ENCODE results near the gene IRF3. TPM values are rescaled to one million over a fixed set of nuclear protein-coding genes. Genes with fewer than 3 reads are reported as not detected.

Gene IRF3
- total RNA-seq = 149 and 156 TPM in 2 replicates

- peak within 1 kb of the TSS; percentile 98 for H3K4me3 Mint-ChIP-seq
These were observed at the start of gene IRF3, which contains the start of gene BCL2L12 for GRCh38 chr19:49665351-49666119. Gene IRF3 (minus strand): TSS chr19:49665857. CDS start chr19:49664838, 1,019 bp downstream. Gene BCL2L12 (plus strand): TSS chr19:49665933. CDS start chr19:49666693, 760 bp downstream.

GRCh38 chr19:49713236-49713845 is 47.7 kb upstream of the IRF3 start:
- no peak overlapping the region for H3K4me3 Mint-ChIP-seq
- no peak for DNase-seq (ENCODE audit: low spot score)
- intact Hi-C loops (cut with micrococcal nuclease) = no loop called here
- H3K36me3 Mint-ChIP-seq (ENCODE audit: low read depth) = peaks cover 5% of the 10 kb centered on the region
- no peak overlapping the region for H3K27ac Mint-ChIP-seq
- peaks cover 7% of the 10 kb centered on the region for H3K4me1 Mint-ChIP-seq (ENCODE audit: low read depth)
- H3K27me3 Mint-ChIP-seq (ENCODE audit: insufficient read depth) = no peaks in the 10 kb centered on the region
- H3K9me3 Mint-ChIP-seq = no peaks in the 10 kb centered on the region

More at GRCh38 chr19:49665351-49666119, at the start of gene IRF3, which contains the start of gene BCL2L12:
- H3K9me3 Mint-ChIP-seq = no peaks in the 10 kb centered on the region
- peaks cover 32% of the 10 kb centered on the region for H3K4me1 Mint-ChIP-seq (ENCODE audit: low read depth)
- peak; percentile 98 for DNase-seq (ENCODE audit: low spot score)
- no peaks in the 10 kb centered on the region for H3K27me3 Mint-ChIP-seq (ENCODE audit: insufficient read depth)
- peak within 1 kb of the TSS; percentile 93 for H3K27ac Mint-ChIP-seq
- H3K36me3 Mint-ChIP-seq (ENCODE audit: low read depth) = peaks cover 23% of the 10 kb centered on the region
- intact Hi-C loops (cut with micrococcal nuclease) = loop anchor here (1.0 kb wide), 3 partner anchors 11 to 72 kb away; partner anchors contain the start of gene SCAF1

- Mint-ChIP-seq H3K36me3 (ENCODE audit: low read depth) (peaks cover 1% of the 10 kb centered on the region), H3K27me3 (ENCODE audit: insufficient read depth) (no peaks in the 10 kb centered on the region), H3K4me1 (ENCODE audit: low read depth) (peaks cover 3% of the 10 kb centered on the region), H3K4me3 (no peak overlapping the region), H3K9me3 (no peaks in the 10 kb centered on the region), H3K27ac (no peak overlapping the region)
- intact Hi-C loops (cut with micrococcal nuclease) = no loop called here
- no peak for DNase-seq (ENCODE audit: low spot score)
These were observed 46.8 kb upstream of the IRF3 start for GRCh38 chr19:49712397-49712859.

GRCh38 chr19:49710372-49710951 is 44.8 kb upstream of the IRF3 start:
- intact Hi-C loops (cut with micrococcal nuclease) = no loop called here
- Mint-ChIP-seq H3K9me3 (no peaks in the 10 kb centered on the region), H3K27ac (no peak overlapping the region), H3K27me3 (ENCODE audit: insufficient read depth) (peaks cover 1% of the 10 kb centered on the region), H3K4me1 (ENCODE audit: low read depth) (no peaks in the 10 kb centered on the region), H3K36me3 (ENCODE audit: low read depth) (no peaks in the 10 kb centered on the region), H3K4me3 (no peak overlapping the region)
- no peak for DNase-seq (ENCODE audit: low spot score)

- no peaks in the 10 kb centered on the region for H3K36me3 Mint-ChIP-seq (ENCODE audit: low read depth)
- H3K4me3 Mint-ChIP-seq = no peak overlapping the region
- no peak overlapping the region for H3K27ac Mint-ChIP-seq
- intact Hi-C loops (cut with micrococcal nuclease) = no loop called here
- no peaks in the 10 kb centered on the region for H3K4me1 Mint-ChIP-seq (ENCODE audit: low read depth)
- peaks cover 4% of the 10 kb centered on the region for H3K27me3 Mint-ChIP-seq (ENCODE audit: insufficient read depth)
- no peaks in the 10 kb centered on the region for H3K9me3 Mint-ChIP-seq
- no peak for DNase-seq (ENCODE audit: low spot score)
These were observed 40.3 kb upstream of the IRF3 start for GRCh38 chr19:49705919-49706318.

GRCh38 chr19:49704888-49705642 is 39.4 kb upstream of the IRF3 start:
- intact Hi-C loops (cut with micrococcal nuclease) = no loop called here
- H3K27ac Mint-ChIP-seq = no peak overlapping the region
- no peaks in the 10 kb centered on the region for H3K36me3 Mint-ChIP-seq (ENCODE audit: low read depth)
- DNase-seq (ENCODE audit: low spot score) = no peak
- no peaks in the 10 kb centered on the region for H3K9me3 Mint-ChIP-seq
- H3K4me3 Mint-ChIP-seq = no peak overlapping the region
- peaks cover 6% of the 10 kb centered on the region for H3K27me3 Mint-ChIP-seq (ENCODE audit: insufficient read depth)
- no peaks in the 10 kb centered on the region for H3K4me1 Mint-ChIP-seq (ENCODE audit: low read depth)

- H3K27ac Mint-ChIP-seq = no peak overlapping the region
- intact Hi-C loops (cut with micrococcal nuclease) = no loop called here
- H3K9me3 Mint-ChIP-seq = no peaks in the 10 kb centered on the region
- H3K4me1 Mint-ChIP-seq (ENCODE audit: low read depth) = no peaks in the 10 kb centered on the region
- H3K4me3 Mint-ChIP-seq = no peak overlapping the region
- no peak for DNase-seq (ENCODE audit: low spot score)
- H3K27me3 Mint-ChIP-seq (ENCODE audit: insufficient read depth) = peaks cover 6% of the 10 kb centered on the region
- H3K36me3 Mint-ChIP-seq (ENCODE audit: low read depth) = no peaks in the 10 kb centered on the region
These were observed 35.7 kb upstream of the IRF3 start for GRCh38 chr19:49701271-49701786.

GRCh38 chr19:49700563-49700962 is 34.9 kb upstream of the IRF3 start:
- H3K9me3 Mint-ChIP-seq = no peaks in the 10 kb centered on the region
- DNase-seq (ENCODE audit: low spot score) = no peak
- H3K27me3 Mint-ChIP-seq (ENCODE audit: insufficient read depth) = peaks cover 5% of the 10 kb centered on the region
- H3K36me3 Mint-ChIP-seq (ENCODE audit: low read depth) = no peaks in the 10 kb centered on the region
- H3K4me1 Mint-ChIP-seq (ENCODE audit: low read depth) = no peaks in the 10 kb centered on the region
- H3K4me3 Mint-ChIP-seq = no peak overlapping the region
- intact Hi-C loops (cut with micrococcal nuclease) = no loop called here
- no peak overlapping the region for H3K27ac Mint-ChIP-seq

- H3K27me3 Mint-ChIP-seq (ENCODE audit: insufficient read depth) = peaks cover 5% of the 10 kb centered on the region
- H3K4me3 Mint-ChIP-seq = no peak overlapping the region
- no peaks in the 10 kb centered on the region for H3K4me1 Mint-ChIP-seq (ENCODE audit: low read depth)
- H3K36me3 Mint-ChIP-seq (ENCODE audit: low read depth) = no peaks in the 10 kb centered on the region
- no peak for DNase-seq (ENCODE audit: low spot score)
- H3K27ac Mint-ChIP-seq = no peak overlapping the region
- intact Hi-C loops (cut with micrococcal nuclease) = no loop called here
- no peaks in the 10 kb centered on the region for H3K9me3 Mint-ChIP-seq
These were observed 33.7 kb upstream of the IRF3 start for GRCh38 chr19:49699364-49699763.

GRCh38 chr19:49696865-49697264 is 31.2 kb upstream of the IRF3 start:
- H3K27ac Mint-ChIP-seq = no peak overlapping the region
- H3K4me3 Mint-ChIP-seq = no peak overlapping the region
- no peaks in the 10 kb centered on the region for H3K36me3 Mint-ChIP-seq (ENCODE audit: low read depth)
- H3K27me3 Mint-ChIP-seq (ENCODE audit: insufficient read depth) = peaks cover 6% of the 10 kb centered on the region
- intact Hi-C loops (cut with micrococcal nuclease) = no loop called here
- no peaks in the 10 kb centered on the region for H3K4me1 Mint-ChIP-seq (ENCODE audit: low read depth)
- DNase-seq (ENCODE audit: low spot score) = no peak
- H3K9me3 Mint-ChIP-seq = no peaks in the 10 kb centered on the region

GRCh38 chr19:49696115-49696514 is 30.5 kb upstream of the IRF3 start:
- Mint-ChIP-seq H3K27me3 (ENCODE audit: insufficient read depth) (peaks cover 6% of the 10 kb centered on the region), H3K9me3 (no peaks in the 10 kb centered on the region), H3K36me3 (ENCODE audit: low read depth) (no peaks in the 10 kb centered on the region), H3K27ac (no peak overlapping the region), H3K4me1 (ENCODE audit: low read depth) (peaks cover 4% of the 10 kb centered on the region), H3K4me3 (no peak overlapping the region)
- DNase-seq (ENCODE audit: low spot score) = no peak
- intact Hi-C loops (cut with micrococcal nuclease) = no loop called here

GRCh38 chr19:49692147-49692506 is 26.5 kb upstream of the IRF3 start:
- no peak for DNase-seq (ENCODE audit: low spot score)
- Mint-ChIP-seq H3K27ac (no peak overlapping the region), H3K27me3 (ENCODE audit: insufficient read depth) (peaks cover 14% of the 10 kb centered on the region), H3K4me1 (ENCODE audit: low read depth) (peaks cover 19% of the 10 kb centered on the region), H3K4me3 (no peak overlapping the region), H3K36me3 (ENCODE audit: low read depth) (peaks cover 14% of the 10 kb centered on the region), H3K9me3 (no peaks in the 10 kb centered on the region)
- intact Hi-C loops (cut with micrococcal nuclease) = no loop called here
